HEK293T (cell line): ENCODE measurements around the gene ARL2BP.

Experiments used
- CTCF ChIA-PET: fragments of 350-600 bp; formaldehyde crosslinking; extraction: SDS; loops from one replicate; lab custom pipeline; 2021; ENCODE audit warnings: antibody characterized with exemption, inconsistent platforms; lab: Yijun Ruan, JAX
- POLR2A ChIA-PET: fragments of 350-600 bp; formaldehyde crosslinking; extraction: SDS; loops from one replicate; lab custom pipeline; 2020; ENCODE audit warnings: antibody characterized with exemption, inconsistent platforms; lab: Yijun Ruan, JAX
- DNase-seq: peaks from one replicate; pipeline ENCODE4 v3.0.0; 2012; ENCODE audit warnings: mixed read lengths; ENCODE audit errors: extremely low spot score
- ARNT ChIP-seq: fragments of 450-650 bp; IDR thresholded peaks from 2 replicates; pipeline ENCODE4 v1.6.1; 2017; ENCODE audit warnings: mild to moderate bottlenecking
- BHLHE40 ChIP-seq: fragments of 450-650 bp; IDR thresholded peaks from 2 replicates; pipeline ENCODE4 v1.6.1; 2016; ENCODE audit warnings: mild to moderate bottlenecking, moderate library complexity, borderline replicate concordance
- CTBP1 ChIP-seq: fragments of 450-650 bp; IDR thresholded peaks from 2 replicates; pipeline ENCODE4 v1.6.1; 2016; ENCODE audit warnings: borderline replicate concordance
- ELF4 ChIP-seq: fragments of 450-650 bp; IDR thresholded peaks from 2 replicates; pipeline ENCODE4 v1.6.1; 2017; ENCODE audit warnings: antibody characterized with exemption
- FOXA1 ChIP-seq: fragments of 450-650 bp; IDR thresholded peaks from 2 replicates; pipeline ENCODE4 v1.6.1; 2016; ENCODE audit warnings: mild to moderate bottlenecking
- FOXK2 ChIP-seq: fragments of 450-650 bp; IDR thresholded peaks from 2 replicates; pipeline ENCODE4 v1.6.1; 2016; ENCODE audit warnings: mild to moderate bottlenecking
- FOXM1 ChIP-seq: fragments of 450-650 bp; IDR thresholded peaks from 2 replicates; pipeline ENCODE4 v1.6.1; 2017; ENCODE audit warnings: mild to moderate bottlenecking, borderline replicate concordance
- HDGF ChIP-seq: fragments of 450-650 bp; IDR thresholded peaks from 2 replicates; pipeline ENCODE4 v1.6.1; 2017; ENCODE audit warnings: antibody characterized with exemption, borderline replicate concordance
- L3MBTL2 ChIP-seq: fragments of 450-650 bp; conservative IDR thresholded peaks from 2 replicates; pipeline ENCODE4 v1.6.1; 2016; ENCODE audit warnings: mild to moderate bottlenecking
- LEF1 ChIP-seq: fragments of 450-650 bp; IDR thresholded peaks from 2 replicates; pipeline ENCODE4 v1.6.1; 2017; ENCODE audit warnings: mild to moderate bottlenecking, borderline replicate concordance
- NFRKB ChIP-seq: fragments of 450-650 bp; IDR thresholded peaks from 2 replicates; pipeline ENCODE4 v1.6.1; 2016; ENCODE audit warnings: mild to moderate bottlenecking, moderate library complexity
- SP1 ChIP-seq: fragments of 450-650 bp; IDR thresholded peaks from 2 replicates; pipeline ENCODE4 v1.6.1; 2017
- SUZ12 ChIP-seq: fragments of 450-650 bp; IDR thresholded peaks from 2 replicates; pipeline ENCODE4 v1.6.1; 2016; ENCODE audit warnings: mild to moderate bottlenecking
- TARDBP ChIP-seq: fragments of 450-650 bp; IDR thresholded peaks from 2 replicates; pipeline ENCODE4 v1.6.1; 2016
- ZNF384 ChIP-seq: fragments of 450-650 bp; IDR thresholded peaks from 2 replicates; pipeline ENCODE4 v1.6.1; 2016
- TF ChIP-seq, protein P1 (sequence below): fragments of 450-650 bp; IDR thresholded peaks from 2 replicates; pipeline ENCODE4 v1.6.1; 2016

ARL2BP gene

GRCh38 chr16:57255686-57256415 lies 10.8 kb downstream of the ARL2BP start:
- ChIA-PET POLR2A (interaction anchor here (1.2 kb wide), 1 partner anchor 10 kb away, joined by 5 read pairs; the partner anchor contains the start of gene ARL2BP), CTCF (no interaction called here)
- TF ChIP-seq, protein P1, sequence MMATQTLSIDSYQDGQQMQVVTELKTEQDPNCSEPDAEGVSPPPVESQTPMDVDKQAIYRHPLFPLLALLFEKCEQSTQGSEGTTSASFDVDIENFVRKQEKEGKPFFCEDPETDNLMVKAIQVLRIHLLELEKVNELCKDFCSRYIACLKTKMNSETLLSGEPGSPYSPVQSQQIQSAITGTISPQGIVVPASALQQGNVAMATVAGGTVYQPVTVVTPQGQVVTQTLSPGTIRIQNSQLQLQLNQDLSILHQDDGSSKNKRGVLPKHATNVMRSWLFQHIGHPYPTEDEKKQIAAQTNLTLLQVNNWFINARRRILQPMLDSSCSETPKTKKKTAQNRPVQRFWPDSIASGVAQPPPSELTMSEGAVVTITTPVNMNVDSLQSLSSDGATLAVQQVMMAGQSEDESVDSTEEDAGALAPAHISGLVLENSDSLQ, result no peak
- DNase-seq, result no peak

DNA sequence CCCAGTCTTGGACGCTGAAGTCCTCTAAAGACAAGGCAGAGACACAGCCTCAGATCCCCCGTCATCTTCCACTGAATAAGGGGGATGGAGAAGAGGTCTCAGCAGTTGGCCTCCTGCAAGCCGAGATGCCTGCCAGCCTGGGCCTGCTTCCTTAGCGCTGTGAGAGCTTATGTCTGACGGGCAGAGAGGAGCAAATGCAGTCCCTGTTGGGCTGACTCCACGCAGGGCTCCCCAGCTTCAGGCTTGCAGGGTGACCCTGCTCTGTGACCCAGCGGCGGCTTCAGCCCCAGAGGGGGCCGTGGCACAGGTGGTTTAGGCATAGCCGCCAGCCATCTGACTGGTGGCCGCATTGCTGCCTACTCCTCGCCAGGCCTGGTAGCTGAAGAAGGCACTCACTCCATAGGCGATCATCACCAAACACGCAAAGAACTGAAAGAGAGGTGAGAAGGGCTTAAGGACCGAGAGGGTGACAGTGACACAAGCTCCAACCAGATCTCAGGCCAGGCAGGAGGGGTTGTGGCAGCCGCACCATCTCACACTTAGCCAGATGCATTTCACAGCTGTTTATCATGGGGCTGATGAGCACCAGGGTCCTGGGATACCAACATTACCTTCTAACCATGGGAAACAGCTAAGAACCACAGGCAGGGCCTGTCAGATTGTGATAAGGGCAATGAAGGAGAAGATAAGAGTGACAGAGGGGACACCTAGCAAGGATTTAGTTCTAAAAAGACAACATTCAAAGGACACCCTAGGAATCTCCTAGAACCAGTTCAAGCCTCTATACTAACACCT lies 11.7 kb downstream of the ARL2BP start:
- DNase-seq, result no peak
- TF ChIP-seq SP1 (no peak), ELF4 (no peak), FOXK2 (no peak), SUZ12 (no peak), ARNT (no peak), NFRKB (no peak), LEF1 (no peak), CTBP1 (no peak), FOXA1 (no peak), FOXM1 (no peak), BHLHE40 (no peak), HDGF (no peak), TARDBP (no peak), ZNF384 (no peak), L3MBTL2 (no peak)
- TF ChIP-seq, protein P1, result no peak
- CTCF ChIA-PET, result no interaction called here
- POLR2A ChIA-PET, result no interaction called here

GRCh38 chr16:57257455-57258070 lies 12.5 kb downstream of the ARL2BP start:
- ChIA-PET POLR2A (no interaction called here), CTCF (no interaction called here)
- DNase-seq, result no peak
- TF ChIP-seq, protein P1, result no peak
- TF ChIP-seq ZNF384, result no peak
- TF ChIP-seq L3MBTL2, result no peak
- no peak for TF ChIP-seq SP1
- no peak for TF ChIP-seq FOXA1
- no peak for TF ChIP-seq TARDBP
- no peak for TF ChIP-seq HDGF
- no peak for TF ChIP-seq FOXK2
- TF ChIP-seq NFRKB, result no peak
- no peak for TF ChIP-seq FOXM1
- TF ChIP-seq ARNT, result no peak
- TF ChIP-seq LEF1, result no peak
- no peak for TF ChIP-seq SUZ12
- no peak for TF ChIP-seq ELF4
- no peak for TF ChIP-seq CTBP1
- no peak for TF ChIP-seq BHLHE40

DNA sequence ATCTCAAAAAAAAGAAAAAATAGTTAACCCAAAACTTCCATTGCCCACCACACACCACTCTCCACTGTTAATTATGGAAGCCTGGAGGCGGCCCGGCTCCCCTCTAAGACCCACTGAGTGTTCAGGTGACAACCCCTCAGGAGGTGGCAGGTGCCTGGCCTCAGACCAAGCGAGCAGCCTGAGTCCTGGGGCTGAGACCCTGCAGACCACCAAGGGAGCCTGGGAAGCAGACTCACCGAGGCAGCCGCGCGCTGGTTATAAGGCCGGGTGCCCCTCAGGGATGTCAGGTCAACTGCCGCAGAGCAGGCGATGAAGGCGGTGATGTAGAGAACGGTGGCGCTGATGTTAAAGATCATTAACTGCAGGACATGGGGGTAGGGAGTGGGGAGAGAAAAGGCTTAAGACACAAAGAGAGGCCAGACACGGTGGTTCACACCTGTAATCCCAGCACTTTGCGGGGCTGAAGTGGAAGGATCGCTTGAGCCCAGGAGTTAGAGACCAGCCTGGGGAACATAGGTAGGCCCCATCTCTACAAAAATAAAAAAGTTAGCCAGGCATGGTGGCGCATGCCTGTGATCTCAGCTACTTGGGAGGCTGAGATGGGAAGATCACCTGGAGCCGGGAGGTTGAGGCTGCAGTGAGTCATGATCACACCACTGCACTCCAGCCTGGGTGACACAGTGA lies 13.3 kb downstream of the ARL2BP start:
- ChIA-PET CTCF (no interaction called here), POLR2A (no interaction called here)
- no peak for DNase-seq
- TF ChIP-seq HDGF, result no peak
- no peak for TF ChIP-seq FOXM1
- no peak for TF ChIP-seq FOXA1
- TF ChIP-seq BHLHE40, result no peak
- no peak for TF ChIP-seq ELF4
- TF ChIP-seq NFRKB, result no peak
- TF ChIP-seq SP1, result no peak
- no peak for TF ChIP-seq ZNF384
- no peak for TF ChIP-seq TARDBP

GRCh38 chr16:57258910-57259475 lies 13.9 kb downstream of the ARL2BP start:
- no peak for TF ChIP-seq SP1
- no peak for TF ChIP-seq CTBP1
- TF ChIP-seq FOXM1, result no peak
- ChIA-PET POLR2A (no interaction called here), CTCF (no interaction called here)
- DNase-seq, result no peak
